ENCODE results near the gene NCDN.
A peak's percentile ranks its signal among the peaks of the same experiment; 100 is the strongest.

The NCDN gene

DNA sequence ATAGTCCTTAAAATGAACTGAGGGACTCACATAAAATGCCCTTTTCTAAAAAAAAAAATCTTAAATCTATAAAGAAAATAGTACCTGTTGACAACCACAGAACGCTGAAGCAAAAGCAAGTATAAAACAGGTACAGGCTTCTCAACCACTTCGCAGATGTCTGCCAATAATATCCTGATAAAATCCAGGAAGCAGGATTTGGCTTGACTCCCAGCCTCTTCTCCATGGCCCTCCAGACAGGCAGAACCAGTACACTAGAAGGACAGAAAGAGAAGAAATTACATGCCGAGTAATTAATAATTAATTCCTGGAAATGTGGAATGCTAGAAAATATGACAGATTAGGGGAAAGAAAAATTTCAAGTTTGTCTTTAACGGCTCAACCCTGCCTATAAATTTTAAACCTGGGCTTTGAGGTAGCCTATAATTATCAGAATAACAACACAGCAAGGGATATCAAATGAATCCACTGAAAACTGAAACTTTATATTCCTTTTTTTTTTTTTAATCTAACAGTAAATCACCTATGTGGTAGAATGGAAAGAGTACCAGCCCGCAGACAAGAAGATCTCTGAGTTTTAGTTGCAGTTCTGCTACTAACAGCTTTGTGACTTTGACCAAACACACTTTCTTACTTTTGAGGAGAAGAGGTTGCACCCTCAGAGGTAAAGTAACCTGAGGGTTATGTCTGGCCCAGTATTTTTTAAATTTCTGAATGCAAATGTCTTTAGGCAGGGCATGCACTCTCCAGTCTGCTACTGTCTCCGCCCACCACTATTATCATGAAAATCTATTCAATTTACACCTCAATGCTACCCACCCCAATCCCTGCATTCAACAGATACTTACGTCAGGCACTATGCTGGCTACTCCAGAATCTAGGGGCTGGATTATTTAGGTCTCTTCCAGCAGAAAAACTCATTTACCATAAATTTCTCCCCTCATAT is 3.1 kb upstream of the NCDN start:
- no peak overlapping the region for H3K4me3 ChIP-seq (ENCODE audit: low read depth, low read length)
- TF ChIP-seq, protein P1, sequence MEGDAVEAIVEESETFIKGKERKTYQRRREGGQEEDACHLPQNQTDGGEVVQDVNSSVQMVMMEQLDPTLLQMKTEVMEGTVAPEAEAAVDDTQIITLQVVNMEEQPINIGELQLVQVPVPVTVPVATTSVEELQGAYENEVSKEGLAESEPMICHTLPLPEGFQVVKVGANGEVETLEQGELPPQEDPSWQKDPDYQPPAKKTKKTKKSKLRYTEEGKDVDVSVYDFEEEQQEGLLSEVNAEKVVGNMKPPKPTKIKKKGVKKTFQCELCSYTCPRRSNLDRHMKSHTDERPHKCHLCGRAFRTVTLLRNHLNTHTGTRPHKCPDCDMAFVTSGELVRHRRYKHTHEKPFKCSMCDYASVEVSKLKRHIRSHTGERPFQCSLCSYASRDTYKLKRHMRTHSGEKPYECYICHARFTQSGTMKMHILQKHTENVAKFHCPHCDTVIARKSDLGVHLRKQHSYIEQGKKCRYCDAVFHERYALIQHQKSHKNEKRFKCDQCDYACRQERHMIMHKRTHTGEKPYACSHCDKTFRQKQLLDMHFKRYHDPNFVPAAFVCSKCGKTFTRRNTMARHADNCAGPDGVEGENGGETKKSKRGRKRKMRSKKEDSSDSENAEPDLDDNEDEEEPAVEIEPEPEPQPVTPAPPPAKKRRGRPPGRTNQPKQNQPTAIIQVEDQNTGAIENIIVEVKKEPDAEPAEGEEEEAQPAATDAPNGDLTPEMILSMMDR (IDR thresholded peaks at IDR 0.05; ENCODE audit: borderline replicate concordance, insufficient read depth, low read depth, low read length): no peak

GRCh38 chr1:35555212-35555584 is 2.4 kb upstream of the NCDN start:
- TF ChIP-seq, protein P1 (IDR thresholded peaks at IDR 0.05; ENCODE audit: borderline replicate concordance, insufficient read depth, low read depth, low read length): no peak
- H3K4me3 ChIP-seq (ENCODE audit: low read depth, low read length): no peak overlapping the region

GRCh38 chr1:35555601-35556477 is 1.8 kb upstream of the NCDN start:
- TF ChIP-seq, protein P1 (IDR thresholded peaks at IDR 0.05; ENCODE audit: borderline replicate concordance, insufficient read depth, low read depth, low read length): no peak
- H3K4me3 ChIP-seq (ENCODE audit: low read depth, low read length): no peak overlapping the region

GRCh38 chr1:35556484-35557117 is 998 bp upstream of the NCDN start:
- TF ChIP-seq, protein P1 (IDR thresholded peaks at IDR 0.05; ENCODE audit: borderline replicate concordance, insufficient read depth, low read depth, low read length): no peak
- peak overlapping the region; percentile 94 for H3K4me3 ChIP-seq (ENCODE audit: low read depth, low read length)

- TF ChIP-seq, protein P1 (IDR thresholded peaks at IDR 0.05; ENCODE audit: borderline replicate concordance, insufficient read depth, low read depth, low read length): no peak
Measured at GRCh38 chr1:35557118-35557610, 435 bp upstream of the NCDN start, which contains the start of gene KIAA0319L. Gene KIAA0319L, minus strand, starts transcription at chr1:35557403. Its CDS starts 2,912 bp downstream, at chr1:35554491.

DNA sequence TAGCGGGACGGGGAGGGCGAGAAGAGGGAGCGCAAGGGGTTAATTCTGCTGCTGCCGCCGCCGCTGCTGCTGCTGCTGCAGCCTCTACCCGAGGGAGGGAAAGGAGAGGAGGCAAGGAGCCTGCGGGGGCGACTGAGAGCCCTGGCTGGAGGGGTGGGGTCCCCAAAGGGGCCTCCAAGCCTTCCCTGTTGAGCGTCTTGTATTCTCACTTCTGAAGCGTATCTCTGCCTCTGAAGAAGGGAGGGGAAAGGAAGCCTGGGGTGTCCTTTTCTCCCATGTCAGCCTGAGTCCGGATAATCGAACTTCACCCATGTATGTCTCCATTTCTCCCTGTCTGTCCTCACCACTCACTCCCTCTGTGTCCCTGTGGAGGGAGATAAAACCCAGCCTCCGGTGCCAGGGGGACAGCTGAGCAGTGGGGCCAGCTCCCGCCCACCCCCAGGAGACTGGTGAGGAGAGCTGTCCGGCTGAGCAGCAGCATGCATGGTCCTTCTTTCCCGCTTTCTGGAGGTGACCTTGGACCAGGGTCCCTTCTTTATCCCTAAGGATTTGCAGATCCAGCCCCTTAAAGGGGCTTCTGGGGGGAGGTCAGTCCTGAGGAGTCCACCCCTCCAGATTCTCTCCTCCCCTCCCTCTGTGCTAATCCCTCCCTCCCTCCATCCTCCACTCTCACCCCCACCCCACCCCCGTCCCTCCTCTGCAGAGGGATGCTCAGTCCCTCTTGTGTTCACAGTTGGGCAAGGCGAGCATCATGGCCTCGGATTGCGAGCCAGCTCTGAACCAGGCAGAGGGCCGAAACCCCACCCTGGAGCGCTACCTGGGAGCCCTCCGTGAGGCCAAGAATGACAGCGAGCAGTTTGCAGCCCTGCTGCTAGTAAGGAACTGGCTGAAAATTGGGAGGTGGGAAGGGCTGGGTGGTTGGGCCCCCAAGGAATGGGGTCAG is 1.0 kb downstream of the NCDN start:
- TF ChIP-seq, protein P1 (IDR thresholded peaks at IDR 0.05; ENCODE audit: borderline replicate concordance, insufficient read depth, low read depth, low read length): no peak
- H3K4me3 ChIP-seq (ENCODE audit: low read depth, low read length): peak overlapping the region; percentile 94

More at GRCh38 chr1:35557118-35557610, 435 bp upstream of the NCDN start, which contains the start of gene KIAA0319L:
- H3K4me3 ChIP-seq (ENCODE audit: low read depth, low read length): peak within 1 kb of the TSS; percentile 94

All from GM12875 (cell line).